Measurements from ENCODE around the gene SRSF7.

DNA sequence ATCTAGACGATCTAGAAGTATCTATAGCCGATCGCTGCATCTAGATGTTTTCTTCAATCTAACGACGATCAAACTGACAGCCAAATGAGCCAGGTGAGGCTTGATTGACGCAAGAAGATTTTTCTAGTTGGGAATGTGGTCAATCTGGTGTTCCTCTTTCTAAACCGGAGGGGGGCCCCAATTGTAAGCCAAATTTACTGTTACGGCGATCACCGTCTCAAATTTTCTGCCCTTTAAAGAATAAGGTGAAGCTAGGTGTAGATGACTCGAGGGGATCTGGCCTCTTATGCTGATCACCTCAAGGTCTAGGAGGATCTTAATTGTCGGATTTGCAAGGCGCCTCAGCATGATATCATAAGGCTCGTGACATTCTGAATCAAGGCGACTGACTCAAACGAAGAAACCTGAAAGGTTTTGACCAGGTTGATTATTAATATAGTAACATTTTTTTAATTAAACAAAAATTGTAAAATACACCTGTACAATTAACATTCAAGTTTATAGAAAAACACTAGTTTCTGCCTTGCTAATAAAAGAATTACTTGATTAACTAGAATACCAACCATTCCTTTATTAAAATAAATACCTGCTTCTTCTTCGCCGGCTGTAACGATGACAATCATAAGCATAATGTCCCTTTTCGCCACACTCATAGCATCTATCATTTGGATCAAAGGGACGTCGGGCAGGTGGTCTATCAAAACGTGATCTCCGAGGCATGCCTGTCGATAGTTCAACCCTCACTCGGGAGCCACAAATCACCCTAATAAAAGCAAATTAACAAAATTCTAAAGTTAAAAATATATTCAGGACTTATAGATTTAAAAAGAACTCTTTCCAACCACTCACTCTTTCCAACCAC lies 2.0 kb downstream of the SRSF7 start:
- TF ChIP-seq ZNF133 (CRISPR knock-in tag; IDR thresholded peaks at IDR 0.05) (no peak), PHB (CRISPR knock-in tag; IDR thresholded peaks at IDR 0.05) (no peak), HMG20A (CRISPR knock-in tag; conservative IDR thresholded peaks at IDR 0.05) (no peak), PHTF2 (CRISPR knock-in tag; IDR thresholded peaks at IDR 0.05) (no peak), MYNN (IDR thresholded peaks at IDR 0.05) (no peak), MYNN (CRISPR knock-in tag; IDR thresholded peaks at IDR 0.05) (no peak), ZNF707 (CRISPR knock-in tag; conservative IDR thresholded peaks at IDR 0.05) (no peak), NFE2 (IDR thresholded peaks at IDR 0.05; ENCODE audit: low read depth) (no peak)
- TF ChIP-seq, protein P1, sequence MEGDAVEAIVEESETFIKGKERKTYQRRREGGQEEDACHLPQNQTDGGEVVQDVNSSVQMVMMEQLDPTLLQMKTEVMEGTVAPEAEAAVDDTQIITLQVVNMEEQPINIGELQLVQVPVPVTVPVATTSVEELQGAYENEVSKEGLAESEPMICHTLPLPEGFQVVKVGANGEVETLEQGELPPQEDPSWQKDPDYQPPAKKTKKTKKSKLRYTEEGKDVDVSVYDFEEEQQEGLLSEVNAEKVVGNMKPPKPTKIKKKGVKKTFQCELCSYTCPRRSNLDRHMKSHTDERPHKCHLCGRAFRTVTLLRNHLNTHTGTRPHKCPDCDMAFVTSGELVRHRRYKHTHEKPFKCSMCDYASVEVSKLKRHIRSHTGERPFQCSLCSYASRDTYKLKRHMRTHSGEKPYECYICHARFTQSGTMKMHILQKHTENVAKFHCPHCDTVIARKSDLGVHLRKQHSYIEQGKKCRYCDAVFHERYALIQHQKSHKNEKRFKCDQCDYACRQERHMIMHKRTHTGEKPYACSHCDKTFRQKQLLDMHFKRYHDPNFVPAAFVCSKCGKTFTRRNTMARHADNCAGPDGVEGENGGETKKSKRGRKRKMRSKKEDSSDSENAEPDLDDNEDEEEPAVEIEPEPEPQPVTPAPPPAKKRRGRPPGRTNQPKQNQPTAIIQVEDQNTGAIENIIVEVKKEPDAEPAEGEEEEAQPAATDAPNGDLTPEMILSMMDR (IDR thresholded peaks at IDR 0.05 in 2 of 3, conservative IDR thresholded peaks at IDR 0.05 in 1 of 3; ENCODE audit: insufficient read depth in 2 of 3, low read depth in 1 of 3, low read length in 3 of 3) = no peak
- TF ChIP-seq, protein P2, sequence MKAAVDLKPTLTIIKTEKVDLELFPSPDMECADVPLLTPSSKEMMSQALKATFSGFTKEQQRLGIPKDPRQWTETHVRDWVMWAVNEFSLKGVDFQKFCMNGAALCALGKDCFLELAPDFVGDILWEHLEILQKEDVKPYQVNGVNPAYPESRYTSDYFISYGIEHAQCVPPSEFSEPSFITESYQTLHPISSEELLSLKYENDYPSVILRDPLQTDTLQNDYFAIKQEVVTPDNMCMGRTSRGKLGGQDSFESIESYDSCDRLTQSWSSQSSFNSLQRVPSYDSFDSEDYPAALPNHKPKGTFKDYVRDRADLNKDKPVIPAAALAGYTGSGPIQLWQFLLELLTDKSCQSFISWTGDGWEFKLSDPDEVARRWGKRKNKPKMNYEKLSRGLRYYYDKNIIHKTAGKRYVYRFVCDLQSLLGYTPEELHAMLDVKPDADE (conservative IDR thresholded peaks at IDR 0.05; ENCODE audit: control insufficient read depth, low read depth, low read length) = no peak
- TF ChIP-seq, protein P3, sequence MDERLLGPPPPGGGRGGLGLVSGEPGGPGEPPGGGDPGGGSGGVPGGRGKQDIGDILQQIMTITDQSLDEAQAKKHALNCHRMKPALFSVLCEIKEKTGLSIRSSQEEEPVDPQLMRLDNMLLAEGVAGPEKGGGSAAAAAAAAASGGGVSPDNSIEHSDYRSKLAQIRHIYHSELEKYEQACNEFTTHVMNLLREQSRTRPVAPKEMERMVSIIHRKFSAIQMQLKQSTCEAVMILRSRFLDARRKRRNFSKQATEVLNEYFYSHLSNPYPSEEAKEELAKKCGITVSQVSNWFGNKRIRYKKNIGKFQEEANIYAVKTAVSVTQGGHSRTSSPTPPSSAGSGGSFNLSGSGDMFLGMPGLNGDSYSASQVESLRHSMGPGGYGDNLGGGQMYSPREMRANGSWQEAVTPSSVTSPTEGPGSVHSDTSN (CRISPR knock-in tag; IDR thresholded peaks at IDR 0.05; ENCODE audit: low read depth) = no peak
- TF ChIP-seq, protein P3 (tag; conservative IDR thresholded peaks at IDR 0.05; ENCODE audit: low read depth) = no peak
- TF ChIP-seq, protein P4, sequence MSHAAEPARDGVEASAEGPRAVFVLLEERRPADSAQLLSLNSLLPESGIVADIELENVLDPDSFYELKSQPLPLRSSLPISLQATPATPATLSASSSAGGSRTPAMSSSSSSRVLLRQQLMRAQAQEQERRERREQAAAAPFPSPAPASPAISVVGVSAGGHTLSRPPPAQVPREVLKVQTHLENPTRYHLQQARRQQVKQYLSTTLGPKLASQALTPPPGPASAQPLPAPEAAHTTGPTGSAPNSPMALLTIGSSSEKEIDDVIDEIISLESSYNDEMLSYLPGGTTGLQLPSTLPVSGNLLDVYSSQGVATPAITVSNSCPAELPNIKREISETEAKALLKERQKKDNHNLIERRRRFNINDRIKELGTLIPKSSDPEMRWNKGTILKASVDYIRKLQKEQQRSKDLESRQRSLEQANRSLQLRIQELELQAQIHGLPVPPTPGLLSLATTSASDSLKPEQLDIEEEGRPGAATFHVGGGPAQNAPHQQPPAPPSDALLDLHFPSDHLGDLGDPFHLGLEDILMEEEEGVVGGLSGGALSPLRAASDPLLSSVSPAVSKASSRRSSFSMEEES (CRISPR knock-in tag; IDR thresholded peaks at IDR 0.05) = no peak

Measured in K562 (cell line).